ENCODE data around the gene CEP95. TPM values are rescaled to one million over a fixed set of nuclear protein-coding genes. Genes with fewer than 3 reads are reported as not detected.
"Not testable (repeated sequence)": the region's sequence is repeated elsewhere in the genome, so short reads cannot be mapped to it uniquely, and the experiment has no call there.

CEP95 gene
- total RNA-seq, 4 donors from 2014 or later = 37.9 to 80.7 (median 54.0) TPM

GRCh38 chr17:64575431-64575830 lies 68.7 kb downstream of the CEP95 start:
- intact Hi-C loops (cut with DNase I; ENCODE audit: low total_unique reads) = no loop called here
- TF ChIP-seq POLR2A (IDR thresholded peaks at IDR 0.05) (no peak), CTCF (IDR thresholded peaks at IDR 0.05) (no peak)
- WGBS, 2 donors = 92 to 93% methylated on average over 3 of the region's 3 CpGs
- DNase-seq (ENCODE audit: low spot score in 2 of 2) = no peak
- H3K4me3 ChIP-seq (ENCODE audit: low read depth, poor library complexity, severe bottlenecking) = no peak overlapping the region

GRCh38 chr17:64577025-64577424 lies 70.2 kb downstream of the CEP95 start:
- WGBS, 2 donors = 99 to 100% methylated on average over 4 of the region's 4 CpGs
- H3K4me3 ChIP-seq (ENCODE audit: low read depth, poor library complexity, severe bottlenecking); intact Hi-C loops (cut with DNase I; ENCODE audit: low total_unique reads); DNase-seq (ENCODE audit: low spot score in 2 of 2): not testable (repeated sequence)

DNA sequence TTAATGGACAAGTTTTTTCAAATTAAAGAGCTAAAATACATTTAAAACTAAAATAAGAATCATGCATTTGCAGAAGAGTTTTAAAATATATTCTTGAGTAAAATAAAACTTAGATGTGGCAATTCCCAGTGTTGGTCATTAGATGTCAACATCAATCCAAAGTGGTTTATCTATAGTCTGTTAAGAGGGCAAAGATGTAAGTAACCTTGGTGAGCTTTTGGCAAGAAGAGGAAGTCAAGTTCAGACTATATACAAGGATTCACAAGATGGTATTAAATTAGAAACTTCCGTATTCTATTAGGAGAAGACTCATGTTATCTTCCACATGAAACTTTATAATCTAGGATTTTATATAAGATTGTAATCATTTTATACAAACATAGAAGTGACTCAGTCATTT lies 73.1 kb downstream of the CEP95 start:
- TF ChIP-seq POLR2A (IDR thresholded peaks at IDR 0.05) = no peak
- no peak for TF ChIP-seq CTCF (IDR thresholded peaks at IDR 0.05)
- 81 to 92% methylated on average over 1 of the region's 1 CpG for WGBS, 2 donors
- DNase-seq (ENCODE audit: low spot score in 2 of 2) = no peak
- intact Hi-C loops (cut with DNase I; ENCODE audit: low total_unique reads) = no loop called here
- no peak overlapping the region for H3K4me3 ChIP-seq (ENCODE audit: low read depth, poor library complexity, severe bottlenecking)

GRCh38 chr17:64580384-64581315 lies 73.9 kb downstream of the CEP95 start:
- intact Hi-C loops (cut with DNase I; ENCODE audit: low total_unique reads) = no loop called here
- 63 to 69% methylated on average over 7 of the region's 7 CpGs for WGBS, 2 donors

GRCh38 chr17:64583038-64583437 lies 76.3 kb downstream of the CEP95 start:
- WGBS, 2 donors = 79 to 80% methylated on average over 3 of the region's 3 CpGs
- DNase-seq (ENCODE audit: low spot score in 2 of 2) = no peak
- no peak for TF ChIP-seq CTCF (IDR thresholded peaks at IDR 0.05)
- no peak for TF ChIP-seq POLR2A (IDR thresholded peaks at IDR 0.05)

More at GRCh38 chr17:64580384-64581315, 73.9 kb downstream of the CEP95 start:
- no peak overlapping the region for H3K4me3 ChIP-seq (ENCODE audit: low read depth, poor library complexity, severe bottlenecking)
- no peak for TF ChIP-seq POLR2A (IDR thresholded peaks at IDR 0.05)
- no peak for TF ChIP-seq CTCF (IDR thresholded peaks at IDR 0.05)
- no peak for DNase-seq (ENCODE audit: low spot score in 2 of 2)

DNA sequence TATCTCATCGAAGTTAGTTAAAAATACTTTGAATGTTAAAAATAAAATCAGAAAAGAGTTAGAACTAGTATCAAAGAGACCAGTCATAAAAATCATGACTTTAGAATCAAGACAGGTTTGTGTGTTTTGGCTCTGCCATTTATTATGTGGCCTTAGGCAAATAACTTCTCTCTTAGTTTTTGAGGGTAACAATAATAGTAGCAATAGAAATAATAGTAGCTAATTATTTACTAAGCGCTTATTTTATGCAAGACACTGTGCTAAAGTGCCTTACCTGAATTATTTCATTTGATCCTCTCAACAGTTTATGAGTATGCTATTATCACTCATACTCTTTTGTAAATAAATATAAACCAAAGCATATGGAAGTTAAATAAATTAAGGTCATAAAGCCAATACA lies 78.4 kb downstream of the CEP95 start:
- 58 to 86% methylated on average over 2 of the region's 2 CpGs for WGBS, 2 donors
- intact Hi-C loops (cut with DNase I; ENCODE audit: low total_unique reads) = no loop called here

More at GRCh38 chr17:64583038-64583437, 76.3 kb downstream of the CEP95 start:
- no peak overlapping the region for H3K4me3 ChIP-seq (ENCODE audit: low read depth, poor library complexity, severe bottlenecking)
- intact Hi-C loops (cut with DNase I; ENCODE audit: low total_unique reads) = no loop called here

More for the DNA sequence above, 78.4 kb downstream of the CEP95 start:
- no peak for DNase-seq (ENCODE audit: low spot score in 2 of 2)
- TF ChIP-seq CTCF (IDR thresholded peaks at IDR 0.05) (no peak), POLR2A (IDR thresholded peaks at IDR 0.05) (no peak)
- H3K4me3 ChIP-seq (ENCODE audit: low read depth, poor library complexity, severe bottlenecking) = no peak overlapping the region

Small RNA genes within 50 kb of the gene (microRNA-seq; reads per million reads assigned to microRNA genes)
- gene MIR3064 (ENCODE audit: borderline number of aligned reads in 1 of 2, borderline replicate concordance in 2 of 2) (5.7 to 6.1 reads per million in 2 donors), gene MIR5047 (ENCODE audit: borderline number of aligned reads in 1 of 2, borderline replicate concordance in 2 of 2) (0 reads per million in 2 donors)

Other genes with a start within 250 kb of the CEP95 start
- 10 to 100 TPM; 29.9 to 59.2 (median 39.9) TPM for gene TEX2, start 243.7 kb upstream of the CEP95 start, total RNA-seq
- 10 to 100 TPM; 21.8 to 95.1 (median 38.1) TPM for gene PECAM1, start 116.1 kb upstream of the CEP95 start, total RNA-seq
- 1 to 10 TPM in 1 of 4 donors, not detected in 3; 1.8 TPM for gene MILR1, start 57.9 kb upstream of the CEP95 start, total RNA-seq
- gene POLG2, start 9.9 kb upstream of the CEP95 start, total RNA-seq = 1 to 10 TPM; 2.2 to 7.7 (median 4.2) TPM
- gene DDX5, start 688 bp upstream of the CEP95 start, total RNA-seq = 100 to 1,000 TPM; 497 to 985 (median 764) TPM
- 10 to 100 TPM; 13.2 to 21.0 (median 20.5) TPM for gene SMURF2, start 155.3 kb downstream of the CEP95 start, total RNA-seq